Ascending aorta (tissue), 2 donors: ENCODE results near the gene SLC9A9. TPM values are rescaled to one million over a fixed set of nuclear protein-coding genes. Genes with fewer than 3 reads are reported as not detected.

Source experiments
- DNase-seq, 2 donors: peaks; one replicate each; pipeline ENCODE4 v3.0.0-alpha.2; 2019; ENCODE audit warnings: low spot score in 2 of 2
- H3K27ac ChIP-seq, 2 donors: fragments of 200-600 bp; sonication (generic); one replicate each; pipeline ENCODE4 v1.5.1; 2016 to 2017; ENCODE audit warnings: mild to moderate bottlenecking in 1 of 2
- H3K27me3 ChIP-seq: fragments of 200-600 bp; sonication (generic); one replicate; pipeline ENCODE4 v1.5.1; 2017
- H3K36me3 ChIP-seq, 2 donors: fragments of 200-600 bp; sonication (generic); one replicate each; pipeline ENCODE4 v1.5.1; 2016
- H3K4me1 ChIP-seq, 2 donors: fragments of 200-600 bp; sonication (generic); one replicate each; pipeline ENCODE4 v1.5.1; 2016 to 2017; ENCODE audit warnings: mild to moderate bottlenecking in 1 of 2
- H3K4me3 ChIP-seq, 2 donors: fragments of 200-600 bp; sonication (generic); one replicate each; pipeline ENCODE4 v1.5.1; 2016 to 2017; ENCODE audit warnings: mild to moderate bottlenecking in 1 of 2
- H3K9me3 ChIP-seq, 2 donors: fragments of 200-600 bp; sonication (generic); one replicate each; pipeline ENCODE4 v1.5.1; 2016
- CTCF ChIP-seq, 3 experiments: fragments of 200-600 bp in 2 of 3; fragments of 450-650 bp in 1 of 3; sonication (generic) in 2 of 3; IDR thresholded peaks; one replicate each; pipeline ENCODE4 v1.5.1; 2016 to 2019; ENCODE audit warnings: antibody characterized with exemption in 3 of 3, mild to moderate bottlenecking in 1 of 3, moderate library complexity in 1 of 3
- intact Hi-C: fragments of 100-400 bp; cut with DNase I; formaldehyde crosslinking; loops from one replicate; pipeline ENCODE4 v1.15.1; 2023
- total RNA-seq: library from RNA; depleted of rRNA; stranded (reverse); fragments of >200 nt; gene quantifications from one replicate; pipeline ENCODE4 v1.1.0, GENCODE V29; 2016

SLC9A9 gene
- total RNA-seq, 1 donor from 2014 or later: 63.4 TPM

GRCh38 chr3:143685491-143685890, 162.8 kb downstream of the SLC9A9 start:
- no peak for DNase-seq
- TF ChIP-seq CTCF (IDR thresholded peaks at IDR 0.05): no peak
- intact Hi-C loops: no loop called here

GRCh38 chr3:143677430-143677829, 170.8 kb downstream of the SLC9A9 start:
- no peak overlapping the region for H3K4me3 ChIP-seq
- intact Hi-C loops: no loop called here
- no peaks in the 10 kb centered on the region for H3K9me3 ChIP-seq
- no peak for TF ChIP-seq CTCF (IDR thresholded peaks at IDR 0.05)
- DNase-seq: no peak
- no peaks in the 10 kb centered on the region for H3K36me3 ChIP-seq
- H3K27ac ChIP-seq: no peak overlapping the region
- peaks cover 0 to 3% of the 10 kb centered on the region in 2 donors for H3K4me1 ChIP-seq
- H3K27me3 ChIP-seq: no peaks in the 10 kb centered on the region

More at GRCh38 chr3:143685491-143685890, 162.8 kb downstream of the SLC9A9 start:
- Histone ChIP-seq H3K4me3 (no peak overlapping the region), H3K4me1 (no peaks in the 10 kb centered on the region), H3K27me3 (no peaks in the 10 kb centered on the region), H3K9me3 (no peaks in the 10 kb centered on the region), H3K36me3 (no peaks in the 10 kb centered on the region), H3K27ac (no peak overlapping the region)

DNA sequence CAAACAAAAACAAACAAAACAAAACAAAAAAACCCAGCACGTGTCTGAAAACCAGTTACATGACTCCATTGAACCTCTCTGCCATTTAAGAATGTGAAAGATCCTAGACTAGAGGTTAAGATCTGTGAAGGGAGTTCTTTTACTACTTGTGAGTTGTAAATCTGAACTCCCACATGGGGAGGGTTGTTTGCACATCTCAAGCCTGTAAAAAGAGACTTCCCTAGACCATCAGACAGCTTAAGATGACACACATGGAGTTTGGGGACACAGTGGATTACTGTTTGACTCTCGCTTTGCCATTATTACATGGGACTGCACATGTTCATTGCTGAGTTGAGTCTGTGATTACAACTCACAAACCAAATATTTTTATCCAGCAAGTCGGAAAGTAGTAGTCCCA, 171.5 kb downstream of the SLC9A9 start:
- no peaks in the 10 kb centered on the region for H3K9me3 ChIP-seq
- no peak overlapping the region for H3K27ac ChIP-seq
- no peaks in the 10 kb centered on the region for H3K36me3 ChIP-seq
- H3K27me3 ChIP-seq: no peaks in the 10 kb centered on the region
- no peak overlapping the region for H3K4me3 ChIP-seq
- DNase-seq: no peak
- no peak for TF ChIP-seq CTCF (IDR thresholded peaks at IDR 0.05)
- H3K4me1 ChIP-seq: peaks cover 0 to 3% of the 10 kb centered on the region in 2 donors
- intact Hi-C loops: no loop called here

DNA sequence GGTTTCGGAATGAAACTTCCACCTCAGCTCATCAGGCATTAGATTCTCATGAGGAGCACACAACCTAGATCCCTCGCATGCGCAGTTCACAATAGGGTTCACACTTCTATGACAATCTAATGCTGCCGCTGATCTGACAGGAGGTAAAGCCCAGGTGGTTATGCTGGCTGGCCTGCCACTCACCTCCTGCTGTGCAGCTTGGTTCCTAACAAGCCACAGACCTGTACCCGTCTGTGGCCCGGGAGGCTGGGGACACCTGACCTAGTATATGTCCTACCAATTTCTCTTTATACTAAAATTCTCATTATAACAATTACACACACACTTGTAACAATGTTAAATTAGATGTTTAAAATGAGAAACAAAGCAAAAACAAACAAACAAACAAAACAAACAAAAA, 172.2 kb downstream of the SLC9A9 start:
- Histone ChIP-seq H3K36me3 (no peaks in the 10 kb centered on the region), H3K4me1 (peaks cover 0 to 3% of the 10 kb centered on the region in 2 donors), H3K9me3 (no peaks in the 10 kb centered on the region), H3K27ac (no peak overlapping the region), H3K4me3 (no peak overlapping the region), H3K27me3 (no peaks in the 10 kb centered on the region)
- intact Hi-C loops: no loop called here
- DNase-seq: no peak
- no peak for TF ChIP-seq CTCF (IDR thresholded peaks at IDR 0.05)

DNA sequence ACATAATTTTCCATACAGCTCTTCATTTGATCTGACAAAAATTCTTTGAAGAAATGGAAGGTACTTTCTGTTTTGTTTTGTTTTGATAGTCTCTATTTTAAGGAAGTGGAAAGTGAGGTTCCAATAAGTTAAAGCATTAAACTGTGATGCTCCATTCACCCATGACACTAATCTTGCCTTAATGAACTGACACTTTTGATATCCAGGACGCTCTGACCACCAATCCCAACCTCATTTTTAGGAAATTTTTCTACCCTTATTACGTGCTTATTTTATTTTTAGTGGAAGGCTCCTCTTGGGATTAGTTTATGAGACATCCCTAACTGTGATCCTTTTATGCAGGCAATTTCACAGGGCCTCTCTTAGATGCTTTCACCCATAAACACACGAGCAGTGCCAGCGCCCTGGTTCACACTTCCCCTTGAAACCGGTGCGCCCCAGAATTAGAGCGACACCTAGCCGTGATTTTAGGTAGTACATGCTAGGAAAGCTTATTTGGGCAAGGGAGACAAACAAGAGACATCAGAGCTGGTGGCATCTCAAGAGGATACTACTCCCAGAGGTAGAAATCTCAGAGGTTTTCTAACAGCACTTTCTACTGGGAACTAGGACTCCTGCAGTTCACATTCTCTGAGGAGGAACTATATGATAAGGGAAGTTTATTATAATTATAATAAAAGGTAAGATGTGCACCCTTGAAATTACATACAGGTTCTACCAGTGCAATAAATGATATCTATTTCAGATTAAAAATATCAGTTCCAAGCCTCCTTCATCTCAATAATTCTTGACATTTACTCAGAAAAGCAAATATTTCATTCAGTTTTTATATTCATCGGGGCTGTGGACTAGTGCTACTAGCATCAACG, 173.9 kb downstream of the SLC9A9 start:
- peak; percentile 9 to 79 for DNase-seq
- intact Hi-C loops: no loop called here
- H3K9me3 ChIP-seq: no peaks in the 10 kb centered on the region
- peak; percentile 49 to 91 (median 79) for TF ChIP-seq CTCF (IDR thresholded peaks at IDR 0.05)
- H3K27ac ChIP-seq: no peak overlapping the region
- H3K4me3 ChIP-seq: no peak overlapping the region
- peaks cover 0 to 3% of the 10 kb centered on the region in 2 donors for H3K4me1 ChIP-seq
- no peaks in the 10 kb centered on the region for H3K27me3 ChIP-seq
- H3K36me3 ChIP-seq: no peaks in the 10 kb centered on the region
